Stimulated activated CD4-positive, alpha-beta T cell treated with anti-CD3 and anti-CD28 coated beads, Interleukin-12 subunit alpha, Interleukin-12 subunit beta, amount 100 ng/mL, for 48 hours (primary cell): ENCODE results near the gene SPTA1.

Experiments used
- DNase-seq, 3 donors: peaks; one replicate each; pipeline ENCODE4 v3.0.0-alpha.2; 2020; ENCODE audit warnings: low read depth in 2 of 3, low spot score in 1 of 3

The SPTA1 gene

DNA sequence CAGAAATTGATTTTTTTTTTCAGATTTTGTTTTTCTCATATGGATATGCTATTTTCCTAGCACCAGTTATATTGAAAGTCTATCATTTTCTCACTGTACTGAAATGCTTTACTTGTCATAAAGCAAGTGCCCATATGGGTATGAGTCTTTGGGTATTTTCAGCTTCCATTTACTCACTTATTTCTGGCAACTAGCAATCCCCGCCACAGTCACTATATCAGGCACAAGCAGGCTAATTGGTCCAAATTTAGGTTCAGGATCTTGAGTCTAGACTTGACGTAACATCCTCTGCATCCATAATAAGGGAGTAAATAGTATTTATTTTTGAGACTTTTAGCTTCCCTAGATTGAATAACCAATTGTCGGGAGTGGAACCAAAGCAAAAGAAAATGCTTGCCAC, 109.0 kb downstream of the SPTA1 start:
- no peak for DNase-seq

DNA sequence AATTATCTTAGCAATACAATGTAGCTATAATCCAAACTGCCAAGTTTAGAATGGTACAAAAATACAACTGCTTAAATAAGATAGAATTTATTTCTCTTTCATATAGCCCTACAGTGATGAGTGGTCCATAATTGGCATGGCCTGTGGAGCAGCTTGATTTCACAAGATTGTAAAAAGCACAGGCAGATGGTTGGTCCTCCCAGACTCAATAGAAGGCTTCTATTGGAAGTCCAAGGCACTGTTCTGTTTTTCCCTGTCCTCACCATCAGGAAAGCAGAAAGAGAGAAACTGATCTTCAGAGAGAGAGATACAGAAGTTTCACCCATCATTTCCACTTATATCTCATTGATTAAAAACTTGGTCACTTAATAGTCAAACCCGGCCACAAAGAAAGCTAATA, 114.3 kb downstream of the SPTA1 start:
- no peak for DNase-seq

DNA sequence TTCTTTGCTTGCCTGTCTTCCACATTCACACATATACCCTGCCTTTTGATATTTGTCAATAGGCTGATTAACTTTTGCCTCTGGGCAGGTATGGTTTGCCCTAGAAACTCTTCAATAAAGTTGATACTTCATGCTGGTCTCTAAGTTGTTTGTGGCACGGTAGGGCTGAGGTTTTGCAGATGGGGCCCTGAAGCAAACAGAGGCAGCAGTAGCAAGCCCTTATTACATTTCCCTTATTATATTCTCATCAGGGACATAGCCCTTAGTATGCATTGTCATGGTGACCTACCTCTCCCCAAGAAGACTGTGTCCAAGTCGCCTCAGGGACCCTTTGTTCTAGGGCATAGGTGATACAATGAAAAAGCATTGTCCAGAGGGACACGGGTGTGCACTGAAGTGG, 116.0 kb downstream of the SPTA1 start, which contains the start of gene OR6P1:
Gene OR6P1 (minus strand): TSS at position 101 of the 400 bp plus-strand sequence. CDS start 6,976 bp downstream, outside the sequence.
- DNase-seq, result no peak

DNA sequence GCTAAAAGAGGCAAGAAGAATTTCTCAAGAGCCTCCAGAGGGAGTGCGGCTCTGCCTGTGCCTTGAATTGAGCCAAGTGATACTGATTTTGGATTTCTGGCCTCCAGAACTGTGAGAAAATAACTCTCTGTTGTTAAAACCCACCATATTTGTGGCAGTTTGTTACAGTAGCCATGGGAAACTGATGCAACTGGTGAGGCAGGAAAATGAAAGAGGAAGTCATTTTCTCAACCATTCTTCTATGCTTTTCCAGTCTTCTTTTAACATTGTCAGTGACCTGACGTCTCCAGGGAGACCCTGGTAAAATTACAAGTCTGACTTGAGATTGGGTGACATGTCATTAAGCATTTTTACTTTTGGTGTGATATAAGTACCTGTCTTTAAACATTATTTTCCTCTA, 121.9 kb downstream of the SPTA1 start:
- DNase-seq, result no peak

DNA sequence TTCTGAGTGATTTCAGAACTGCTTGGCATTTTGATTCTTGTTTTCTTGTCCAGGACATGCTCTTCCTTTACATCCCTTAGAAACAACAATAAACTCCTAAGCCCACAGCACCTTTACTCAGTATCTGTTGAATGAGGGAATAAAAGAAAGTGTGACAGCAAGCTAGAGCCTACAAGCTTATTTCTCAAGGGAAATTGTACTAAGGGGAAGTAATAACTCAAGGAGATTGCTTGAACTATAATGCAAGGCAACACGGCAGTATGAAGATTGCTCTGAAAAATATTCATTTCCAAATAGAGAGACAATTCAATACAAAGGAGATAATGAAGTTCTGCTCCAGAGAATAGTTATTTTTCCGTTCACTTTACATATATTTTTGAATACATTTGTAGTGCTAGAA, 122.7 kb downstream of the SPTA1 start:
- no peak for DNase-seq
